ENCODE data around the gene HTR2C.

- no peak for TF ChIP-seq CTCF (conservative IDR thresholded peaks at IDR 0.05 in 1 of 2, IDR thresholded peaks at IDR 0.05 in 1 of 2; ENCODE audit: extremely low read depth in 1 of 2, insufficient read depth in 1 of 2, low read depth in 1 of 2, low read length in 2 of 2)
- TF ChIP-seq EZH2 (IDR thresholded peaks at IDR 0.05; ENCODE audit: borderline replicate concordance, low read length), result no peak
Observed at GRCh38 chrX:114819509-114819908, 235.6 kb downstream of the HTR2C start.

Measured in mammary epithelial cell (primary cell).